HG03575 (cell line): ENCODE results near the gene KIF4B.
"Not testable (repeated sequence)": the region's sequence is repeated elsewhere in the genome, so short reads cannot be mapped to it uniquely, and the experiment has no call there.

Source experiments
- ATAC-seq: cut with Tn5 transposase; IDR thresholded peaks from one replicate; pipeline ENCODE4 v1.9.1; 2021; ENCODE audit not compliant: unreplicated experiment, insufficient number of reproducible peaks, low FRiP score; ENCODE audit errors: extremely low read depth

The KIF4B gene

DNA sequence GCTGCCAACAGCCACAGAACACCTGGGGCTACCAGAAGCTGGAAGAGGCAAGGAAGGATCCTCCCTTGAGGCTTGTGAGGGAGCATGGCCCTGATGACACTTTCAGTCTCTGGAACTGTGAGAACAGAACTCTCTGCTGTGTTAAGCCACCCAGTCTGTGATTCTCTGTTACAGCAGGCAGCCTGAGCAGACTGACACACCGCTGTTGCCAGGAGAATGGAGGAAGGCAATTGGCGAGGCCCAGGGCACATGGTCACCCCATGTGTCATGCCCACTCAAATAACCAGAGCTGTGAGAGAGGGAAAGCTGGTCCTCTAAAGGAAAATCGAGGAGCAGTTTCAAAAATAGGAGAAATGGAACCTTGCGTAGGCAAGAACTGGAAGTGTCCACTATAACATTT, 12.0 kb upstream of the KIF4B start:
- no peak for ATAC-seq

DNA sequence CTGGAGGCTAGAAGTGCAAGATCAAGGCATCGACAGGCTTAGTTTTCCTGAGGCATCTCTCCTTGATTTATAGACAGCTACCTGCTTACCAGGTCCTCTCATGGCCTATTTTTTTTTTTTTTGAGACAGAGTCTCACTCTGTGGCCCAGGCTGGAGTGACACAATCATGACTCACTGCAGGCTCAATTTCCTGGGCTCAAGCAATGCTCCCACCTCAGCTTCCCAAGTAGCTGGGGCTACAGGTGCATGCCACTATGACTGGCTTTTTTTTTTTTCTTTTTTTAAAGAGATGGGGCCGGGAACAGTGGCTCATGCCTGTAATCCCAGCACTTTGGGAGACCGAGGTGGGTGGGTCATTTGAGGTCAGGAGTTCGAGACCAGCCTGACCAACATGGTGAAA, 10.8 kb upstream of the KIF4B start:
- not testable (repeated sequence) for ATAC-seq

DNA sequence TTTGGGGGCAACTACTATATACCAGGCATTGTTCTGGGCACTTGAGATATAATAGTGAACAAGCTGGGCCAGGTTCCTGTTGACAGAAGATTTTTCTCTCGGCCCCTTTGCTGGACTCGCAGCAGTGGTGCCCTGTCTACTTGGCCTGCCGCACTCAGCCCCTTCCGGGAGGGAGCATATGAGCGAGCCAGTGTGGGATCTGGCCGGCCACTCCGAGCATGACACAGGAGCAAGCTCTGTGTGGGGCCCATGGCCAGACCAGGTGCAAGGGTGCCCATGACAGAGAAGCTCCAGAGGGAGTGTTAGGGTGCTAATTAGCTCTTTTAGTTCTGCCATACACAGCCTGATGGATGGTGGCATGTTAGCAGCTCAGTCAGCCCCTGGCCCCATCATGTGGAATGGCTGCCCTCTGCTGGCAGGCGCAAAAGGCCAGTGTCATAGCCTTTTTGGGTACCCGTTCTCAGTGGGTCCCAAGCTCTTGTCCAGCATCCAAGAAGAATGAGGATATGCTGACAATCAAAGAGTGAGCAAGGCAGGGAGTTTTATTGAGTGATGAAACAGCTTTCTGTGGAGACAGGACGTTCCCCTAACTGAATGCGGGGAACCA, 9.3 kb upstream of the KIF4B start:
- no peak for ATAC-seq

DNA sequence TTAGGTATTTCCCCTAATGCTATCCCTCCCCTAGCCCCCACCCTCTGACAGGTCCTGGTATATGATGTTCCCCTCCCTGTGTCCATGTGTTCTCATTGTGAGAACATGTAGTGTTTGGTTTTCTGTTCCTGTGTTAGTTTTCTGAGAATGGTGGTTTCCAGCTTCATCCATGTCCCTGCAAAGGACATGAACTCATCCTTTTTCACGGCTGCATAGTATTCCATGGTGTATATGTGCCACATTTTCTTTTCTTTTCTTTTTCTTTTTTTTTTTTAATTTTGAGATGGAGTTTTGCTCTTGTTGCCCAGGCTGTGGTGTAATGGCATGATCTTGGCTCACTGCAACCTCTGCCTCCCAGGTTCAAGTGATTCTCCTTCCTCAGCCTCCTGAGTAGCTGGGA, 7.3 kb upstream of the KIF4B start:
- not testable (repeated sequence) for ATAC-seq

DNA sequence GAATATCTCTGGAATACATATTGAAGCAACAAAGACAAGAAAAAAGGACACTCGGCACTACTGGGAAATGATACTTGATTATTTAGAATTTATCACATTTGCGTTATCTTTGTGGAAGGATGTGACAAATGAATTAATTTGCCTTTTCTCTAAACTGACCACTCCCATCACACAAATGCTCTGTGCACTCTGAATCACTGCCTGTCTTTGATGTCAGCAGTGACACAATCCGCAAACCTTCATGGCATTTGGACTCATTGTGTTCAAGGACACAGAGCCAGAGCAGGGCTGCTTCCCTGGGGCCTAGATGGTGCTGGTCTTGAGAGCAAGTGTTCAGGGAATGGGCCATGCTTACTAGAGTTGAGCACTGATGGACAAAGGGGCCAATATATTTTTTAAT, 4.9 kb upstream of the KIF4B start:
- ATAC-seq: no peak

DNA sequence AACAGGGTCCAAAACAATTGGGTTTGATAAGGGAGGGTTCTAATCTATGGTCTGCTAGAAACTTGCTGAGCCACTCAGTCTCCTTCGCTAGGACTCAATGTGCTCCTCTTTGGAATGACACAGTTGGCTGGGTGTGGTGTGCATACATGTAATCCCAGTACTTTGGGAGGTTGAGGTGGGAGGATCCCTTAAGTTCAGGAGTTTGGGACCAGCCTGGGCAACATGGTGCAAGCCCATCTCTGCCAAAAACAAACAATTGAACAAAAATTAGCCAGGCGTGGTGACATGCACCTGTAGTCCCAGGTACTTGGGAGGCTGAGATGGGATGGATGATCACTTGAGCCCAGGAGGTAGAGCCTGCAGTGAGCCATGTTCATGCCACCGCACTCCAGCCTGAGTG, 2.7 kb upstream of the KIF4B start:
- ATAC-seq: no peak

DNA sequence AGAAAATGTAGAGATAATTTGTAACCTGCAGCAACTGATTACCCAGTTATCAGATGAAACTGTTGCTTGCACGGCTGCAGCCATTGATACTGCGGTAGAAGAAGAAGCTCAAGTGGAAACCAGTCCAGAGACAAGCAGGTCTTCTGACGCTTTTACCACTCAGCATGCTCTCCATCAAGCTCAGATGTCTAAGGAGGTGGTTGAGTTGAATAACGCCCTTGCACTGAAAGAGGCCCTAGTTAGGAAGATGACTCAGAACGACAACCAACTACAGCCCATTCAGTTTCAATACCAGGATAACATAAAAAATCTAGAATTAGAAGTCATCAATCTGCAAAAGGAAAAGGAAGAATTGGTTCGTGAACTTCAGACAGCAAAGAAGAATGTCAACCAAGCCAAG, 1.7 kb downstream of the KIF4B start:
- no peak for ATAC-seq

DNA sequence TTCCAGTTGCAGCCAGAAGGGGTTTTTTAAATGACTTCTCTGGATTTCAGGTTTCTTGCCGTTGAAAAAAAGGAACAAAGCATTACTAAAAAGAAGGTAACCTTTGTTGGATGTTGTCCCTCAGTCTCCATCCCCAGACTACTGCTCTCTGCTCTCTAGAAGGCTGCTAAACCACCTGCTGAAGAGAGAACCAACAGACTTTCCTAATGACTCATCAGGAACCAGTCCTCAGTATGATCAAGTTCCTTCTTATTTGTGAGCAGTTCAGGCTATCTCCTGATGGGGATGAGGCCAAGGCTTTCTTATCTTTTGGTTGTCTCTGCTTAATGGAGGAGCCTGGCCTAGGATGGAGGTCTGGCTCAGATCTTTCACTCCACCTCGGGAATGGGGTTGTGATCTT, 4.1 kb downstream of the KIF4B start:
- ATAC-seq: peak; percentile 99

DNA sequence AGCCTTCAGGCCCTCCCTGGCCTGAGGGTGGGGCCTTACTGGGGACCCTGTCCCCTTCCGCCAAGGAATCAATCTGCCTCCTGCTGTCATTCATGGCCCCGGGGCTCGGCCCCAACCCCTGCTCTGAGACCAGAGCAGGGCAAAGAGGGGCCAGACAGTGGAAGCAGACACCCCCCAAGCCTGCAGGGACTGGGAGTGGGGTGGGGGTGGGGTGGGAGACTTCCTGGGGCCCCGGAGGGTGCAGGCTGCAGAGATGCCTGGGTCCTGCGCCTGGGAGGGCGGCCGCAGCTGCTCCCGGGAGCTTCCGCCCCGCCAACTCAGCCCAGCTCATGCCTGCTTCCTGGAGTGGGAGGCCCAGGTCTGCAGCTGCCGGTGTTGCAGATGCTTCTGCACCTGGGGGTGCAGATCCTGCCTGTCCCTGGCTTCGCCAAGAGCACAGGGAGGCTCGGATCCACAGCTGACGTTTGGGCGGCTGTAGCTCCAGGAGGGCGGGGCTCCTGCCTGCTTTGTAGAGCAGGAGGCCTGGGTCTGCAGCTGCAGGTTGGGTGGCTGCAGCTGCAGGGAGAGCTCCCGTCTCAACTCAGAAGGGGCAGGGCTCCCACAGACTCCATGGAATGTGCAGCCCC, 6.2 kb downstream of the KIF4B start:
- no peak for ATAC-seq

DNA sequence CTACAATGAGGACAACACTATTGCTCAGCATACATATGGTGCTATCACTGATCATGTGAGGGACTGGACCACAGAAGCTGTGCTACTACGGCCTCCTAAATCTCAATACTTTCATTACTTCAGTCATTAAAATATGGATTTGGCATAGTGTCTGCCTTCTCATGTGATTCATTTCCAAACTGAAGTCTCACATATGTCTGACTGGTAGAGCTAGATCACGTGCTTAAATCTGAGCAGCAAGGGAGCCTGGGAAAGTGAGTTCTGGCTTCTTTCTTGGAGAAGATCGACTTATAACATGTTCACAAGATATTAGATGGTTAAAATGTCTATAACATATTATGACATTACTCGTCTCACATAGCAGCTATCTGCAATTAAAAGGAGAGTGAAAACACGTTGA, 8.3 kb downstream of the KIF4B start:
- ATAC-seq: no peak

DNA sequence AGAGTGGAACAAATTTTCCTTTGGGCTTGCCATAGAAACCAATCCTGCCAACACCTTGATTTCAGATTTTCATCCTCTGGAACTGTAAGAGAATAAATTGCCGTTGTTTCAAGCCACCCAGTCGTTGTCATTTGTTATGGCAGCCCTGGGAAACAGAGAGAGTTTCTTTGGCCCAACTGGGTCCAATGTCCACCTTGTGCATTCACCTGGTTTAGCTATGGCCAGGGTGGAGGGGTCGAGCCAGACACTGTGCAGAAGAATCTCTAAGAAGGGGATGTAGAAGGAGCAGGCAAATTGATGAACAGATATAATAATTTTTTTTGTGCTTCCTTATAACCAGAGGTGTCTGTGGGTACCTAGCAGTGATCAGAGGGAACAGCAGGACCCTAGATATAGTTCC, 9.8 kb downstream of the KIF4B start:
- ATAC-seq: no peak

DNA sequence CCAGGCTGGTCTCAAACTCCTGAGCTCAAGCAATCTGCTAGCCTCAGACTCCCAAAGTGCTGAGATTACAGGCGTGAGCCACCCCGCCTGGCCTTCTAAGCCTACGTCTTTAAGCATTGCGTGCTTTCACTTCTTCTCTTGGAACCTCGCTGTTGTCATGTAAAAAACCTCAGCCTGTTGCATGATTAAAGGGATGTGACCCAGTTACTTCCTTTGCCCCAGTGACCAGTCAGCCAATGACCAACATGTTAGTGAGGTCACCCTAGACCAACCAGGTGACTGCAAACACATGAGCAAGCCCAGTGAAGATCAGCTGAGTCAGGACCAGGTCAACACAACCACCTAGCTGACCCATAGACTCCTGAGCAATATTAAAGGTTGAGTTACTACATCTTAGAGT, 10.5 kb downstream of the KIF4B start:
- ATAC-seq: no peak

DNA sequence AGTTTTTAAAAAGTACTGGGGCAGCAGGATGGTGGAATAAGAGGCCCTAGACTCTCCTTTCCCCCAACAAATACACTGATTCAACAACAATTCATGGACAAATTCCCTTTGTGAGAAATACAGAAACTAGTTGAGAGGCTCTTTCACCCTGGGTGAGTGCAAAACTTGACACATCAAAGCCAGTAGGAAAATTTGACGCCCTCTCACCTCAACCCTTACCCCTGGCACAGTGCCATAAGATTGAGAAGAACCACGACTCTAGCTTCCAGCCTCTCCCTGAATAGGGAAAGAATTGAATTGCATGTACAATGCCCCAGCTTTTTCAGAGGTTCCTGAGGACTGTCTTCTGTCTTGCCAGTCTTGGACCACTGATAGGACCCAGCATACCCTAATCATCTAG, 12.3 kb downstream of the KIF4B start:
- no peak for ATAC-seq

DNA sequence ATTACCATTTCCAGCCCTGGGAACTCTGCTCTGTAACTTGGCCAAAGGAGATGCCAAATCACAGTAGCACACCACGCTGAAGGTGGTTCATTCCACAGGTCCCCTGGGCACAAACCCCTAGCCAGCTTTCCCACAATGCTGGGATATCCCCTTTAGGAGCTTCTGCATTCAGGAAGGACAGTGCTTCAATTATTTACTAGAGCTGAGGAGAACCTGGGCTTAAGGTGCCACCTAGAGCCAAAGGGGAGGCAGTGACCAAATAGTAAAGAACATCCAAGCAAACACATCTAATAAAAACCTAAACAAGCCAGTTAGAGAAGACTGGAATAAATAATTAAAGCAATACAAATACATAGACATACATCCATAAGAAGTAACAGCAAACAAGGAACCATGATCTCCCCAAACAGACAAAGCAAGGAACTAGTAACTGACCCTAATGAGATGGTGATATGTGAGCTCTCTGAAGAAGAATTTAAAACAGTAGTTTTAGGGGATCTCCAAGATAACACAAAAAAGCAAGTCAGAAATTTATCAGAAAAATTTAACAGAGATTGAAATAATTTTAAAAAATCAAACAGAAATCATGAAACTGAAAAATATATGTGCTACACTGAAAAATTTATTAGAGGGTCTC, 14.6 kb downstream of the KIF4B start:
- no peak for ATAC-seq

DNA sequence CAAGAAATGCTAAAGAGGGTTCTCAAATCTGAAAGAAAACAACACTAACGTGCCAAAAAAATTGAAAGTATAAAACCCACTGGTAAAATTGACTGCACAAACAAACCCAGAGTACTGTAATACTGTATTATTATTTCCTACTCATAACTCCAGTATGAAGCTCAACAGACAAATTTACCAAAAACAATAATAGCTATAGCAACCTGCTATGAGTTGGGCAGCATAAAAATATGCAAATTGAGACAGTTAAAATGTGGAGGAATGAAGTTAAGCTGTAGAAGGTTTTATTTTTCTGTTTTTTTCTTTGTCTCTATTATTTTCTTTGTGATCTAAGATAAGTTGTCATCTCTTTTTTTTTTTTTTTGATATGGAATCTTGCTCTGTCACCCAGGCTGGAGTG, 15.7 kb downstream of the KIF4B start:
- ATAC-seq: no peak

DNA sequence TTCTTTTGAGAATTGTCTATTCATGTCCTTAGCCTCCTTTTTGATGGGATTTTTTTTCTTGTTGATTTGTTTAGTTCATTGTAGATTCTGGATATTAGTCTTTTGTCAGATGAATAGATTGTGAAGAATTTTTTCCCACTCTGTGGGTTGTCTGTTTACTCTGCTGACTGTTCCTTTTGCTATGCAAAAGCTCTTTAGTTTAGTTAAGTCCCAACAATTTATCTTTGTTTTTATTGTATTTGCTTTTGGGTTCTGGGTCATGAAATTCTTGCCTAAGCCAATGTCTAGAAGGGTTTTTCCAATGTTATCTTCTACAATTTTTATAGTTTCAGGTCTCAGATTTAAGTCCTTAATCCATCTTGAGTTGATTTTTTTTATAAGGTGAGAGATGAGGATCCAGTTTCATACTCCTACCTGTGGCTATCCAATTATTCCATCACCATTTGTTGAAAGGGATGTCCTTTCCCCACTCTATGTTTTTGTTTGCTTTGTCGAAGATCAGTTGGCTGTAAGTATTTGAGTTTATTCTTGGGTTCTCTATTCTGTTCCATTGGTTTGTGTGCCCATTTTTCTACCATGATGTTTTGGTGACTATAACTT, 20.7 kb downstream of the KIF4B start:
- ATAC-seq: not testable (repeated sequence)

DNA sequence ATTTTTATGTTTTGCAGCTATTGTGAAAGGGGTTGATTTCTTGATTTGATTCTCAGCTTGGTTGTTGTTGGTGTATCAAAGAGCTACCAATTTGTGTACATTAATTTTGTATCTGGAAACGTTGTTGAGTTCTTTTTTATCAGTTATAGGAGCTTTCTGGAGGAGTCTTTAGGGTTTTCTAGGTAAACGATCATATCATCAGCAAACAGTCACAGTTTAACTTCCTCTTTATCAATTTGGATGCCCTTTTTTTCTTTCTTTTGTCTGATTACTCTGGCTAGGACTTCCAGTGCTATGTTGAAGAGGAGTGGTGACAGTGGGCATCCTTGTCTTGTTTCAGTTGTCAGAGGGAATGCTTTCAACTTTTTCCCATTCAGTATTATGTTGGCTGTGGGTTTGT, 21.5 kb downstream of the KIF4B start:
- not testable (repeated sequence) for ATAC-seq

DNA sequence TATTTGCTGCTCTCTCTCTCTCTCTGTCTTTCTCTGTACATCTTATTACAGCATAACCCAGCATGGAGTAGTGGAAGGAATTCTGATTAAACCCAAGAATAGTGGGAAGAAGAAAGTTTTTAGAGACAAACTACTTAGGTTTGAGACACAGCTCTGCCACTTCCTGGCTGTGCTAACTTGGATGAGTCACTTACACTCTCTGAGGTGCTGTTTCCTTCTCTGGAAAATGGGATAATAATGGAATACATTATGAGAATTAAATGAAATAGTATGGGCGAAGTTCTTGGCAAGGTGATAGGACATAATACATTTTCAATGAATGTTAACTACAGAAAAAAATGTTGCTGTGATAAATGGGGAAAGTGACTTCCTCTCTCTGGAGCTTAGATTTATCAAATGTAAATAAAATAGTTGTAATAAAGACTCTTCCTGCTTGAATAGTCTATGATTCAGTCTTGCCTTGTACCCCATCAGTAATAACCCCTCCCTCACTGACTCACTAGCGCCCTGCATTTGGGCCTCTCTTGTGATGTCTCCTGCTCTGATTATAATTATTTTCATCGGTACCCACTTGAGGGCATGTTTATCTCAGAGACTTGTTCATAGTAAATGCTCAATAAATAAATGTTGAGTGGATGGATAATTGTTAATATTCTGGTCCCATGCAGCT, 27.6 kb downstream of the KIF4B start:
- no peak for ATAC-seq

DNA sequence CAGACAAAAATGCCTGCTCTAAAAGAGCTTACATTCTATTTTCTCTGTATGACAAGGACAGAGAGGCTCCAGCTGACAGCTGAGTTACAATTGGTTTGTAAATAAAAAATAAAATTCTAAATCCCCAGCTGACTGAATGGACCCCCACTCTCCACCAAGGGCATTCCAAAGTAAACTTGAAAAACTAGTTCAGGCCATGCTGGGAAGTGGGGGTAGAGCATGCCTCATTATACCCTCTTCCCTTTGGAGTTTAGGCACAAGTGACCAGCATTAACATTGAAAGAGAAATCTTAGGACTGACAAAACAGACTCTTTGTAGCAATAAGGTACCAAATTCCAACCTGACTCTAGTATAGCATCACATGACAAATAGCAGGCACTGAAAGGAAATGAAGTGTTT, 31.0 kb downstream of the KIF4B start:
- ATAC-seq: no peak

DNA sequence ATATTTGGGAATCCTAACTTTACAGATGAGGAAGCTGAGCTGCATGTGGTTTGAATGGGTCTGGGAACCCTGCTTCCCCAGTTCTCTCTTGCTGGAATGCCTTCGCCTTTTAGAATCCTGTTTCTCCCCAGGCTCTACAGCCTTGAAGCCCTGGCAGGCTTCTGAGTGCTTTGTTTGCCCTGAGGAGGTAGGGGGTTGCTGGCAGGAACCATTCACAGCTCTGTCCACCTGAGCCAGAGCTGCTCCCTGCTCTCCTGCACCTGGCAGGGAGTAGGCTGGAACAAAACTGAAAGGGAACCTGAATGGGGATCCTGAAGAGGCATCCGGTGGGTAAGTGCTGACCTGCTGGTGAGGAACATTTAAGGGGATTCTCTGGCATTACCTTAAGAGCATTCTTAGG, 33.0 kb downstream of the KIF4B start:
- no peak for ATAC-seq
